Colonic mucosa (tissue), 4 donors: ENCODE measurements around the gene TUBB4B. TPM values are rescaled to one million over a fixed set of nuclear protein-coding genes. Genes with fewer than 3 reads are reported as not detected.

ENCODE experiments used
- DNase-seq: peaks from one replicate; pipeline ENCODE4 v3.0.0-alpha.2; 2020
- H3K27ac ChIP-seq: fragments of 200-600 bp; one replicate; pipeline ENCODE4 v1.8.0; 2021
- H3K27me3 ChIP-seq: fragments of 200-600 bp; one replicate; pipeline ENCODE4 v1.8.0; 2021
- H3K36me3 ChIP-seq: fragments of 200-600 bp; one replicate; pipeline ENCODE4 v1.8.0; 2021
- H3K4me1 ChIP-seq: fragments of 200-600 bp; one replicate; pipeline ENCODE4 v1.8.0; 2021; ENCODE audit warnings: mild to moderate bottlenecking
- H3K4me3 ChIP-seq: fragments of 200-600 bp; one replicate; pipeline ENCODE4 v1.8.0; 2021
- H3K9ac ChIP-seq, 2 donors: one replicate each; pipeline ENCODE4 v1.7.0; 2013; ENCODE audit warnings: control low read depth in 2 of 2, low read depth in 2 of 2, low read length in 2 of 2
- H3K9me3 ChIP-seq: fragments of 200-600 bp; one replicate; pipeline ENCODE4 v1.8.0; 2021
- intact Hi-C: fragments of 100-400 bp; cut with DNase I; formaldehyde crosslinking; loops from one replicate; pipeline ENCODE4 v1.14.1; 2022
- total RNA-seq, 2 donors: library from RNA; stranded (reverse); fragmentation: NEBNext Ultra II Directional in 1 of 2; extraction: Animal tissue kit (Norgen Biotek cat#: 25700) in 1 of 2; gene quantifications; one replicate each; pipeline ENCODE4 v1.2.1, GENCODE V29; 2021
- TF ChIP-seq, protein P1 (sequence below): fragments of 200-600 bp; IDR thresholded peaks from one replicate; pipeline ENCODE4 v1.8.0; 2022; ENCODE audit warnings: antibody characterized with exemption, mild to moderate bottlenecking
- donor health status: healthy.
- donor health status: DM: no; HTN: no; CAD: no.
- donor health status: DM: no; HTN: no; CAD: no.

TUBB4B gene
- total RNA-seq, 2 donors from 2014 or later, result 303 to 779 TPM

DNA sequence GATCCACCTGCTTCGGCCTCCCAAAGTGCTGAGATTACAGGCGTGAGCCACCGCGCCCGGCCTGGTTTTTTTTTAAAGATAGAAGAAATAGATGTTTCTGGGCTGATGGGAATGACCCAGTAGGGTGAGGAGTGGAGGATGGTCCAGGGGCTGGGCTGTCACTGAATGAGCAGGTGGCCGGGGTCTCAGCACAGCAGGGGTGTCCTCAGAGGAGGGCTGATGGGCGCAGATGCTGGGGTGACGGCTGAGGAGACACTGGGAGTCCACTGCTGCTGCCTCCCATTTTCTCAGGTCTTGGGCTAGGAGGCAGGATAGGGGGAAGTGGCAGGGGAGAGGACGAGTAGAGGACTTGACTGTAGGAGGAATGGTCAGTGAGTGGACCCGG is 34.1 kb downstream of the TUBB4B start:
- intact Hi-C loops, result no loop called here
- TF ChIP-seq, protein P1, sequence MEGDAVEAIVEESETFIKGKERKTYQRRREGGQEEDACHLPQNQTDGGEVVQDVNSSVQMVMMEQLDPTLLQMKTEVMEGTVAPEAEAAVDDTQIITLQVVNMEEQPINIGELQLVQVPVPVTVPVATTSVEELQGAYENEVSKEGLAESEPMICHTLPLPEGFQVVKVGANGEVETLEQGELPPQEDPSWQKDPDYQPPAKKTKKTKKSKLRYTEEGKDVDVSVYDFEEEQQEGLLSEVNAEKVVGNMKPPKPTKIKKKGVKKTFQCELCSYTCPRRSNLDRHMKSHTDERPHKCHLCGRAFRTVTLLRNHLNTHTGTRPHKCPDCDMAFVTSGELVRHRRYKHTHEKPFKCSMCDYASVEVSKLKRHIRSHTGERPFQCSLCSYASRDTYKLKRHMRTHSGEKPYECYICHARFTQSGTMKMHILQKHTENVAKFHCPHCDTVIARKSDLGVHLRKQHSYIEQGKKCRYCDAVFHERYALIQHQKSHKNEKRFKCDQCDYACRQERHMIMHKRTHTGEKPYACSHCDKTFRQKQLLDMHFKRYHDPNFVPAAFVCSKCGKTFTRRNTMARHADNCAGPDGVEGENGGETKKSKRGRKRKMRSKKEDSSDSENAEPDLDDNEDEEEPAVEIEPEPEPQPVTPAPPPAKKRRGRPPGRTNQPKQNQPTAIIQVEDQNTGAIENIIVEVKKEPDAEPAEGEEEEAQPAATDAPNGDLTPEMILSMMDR, result no peak
- no peaks in the 10 kb centered on the region for H3K9me3 ChIP-seq
- H3K4me1 ChIP-seq, result peaks cover 15% of the 10 kb centered on the region
- no peak overlapping the region for H3K27ac ChIP-seq
- H3K4me3 ChIP-seq, result no peak overlapping the region
- no peak for DNase-seq
- no peaks in the 10 kb centered on the region for H3K36me3 ChIP-seq
- H3K9ac ChIP-seq, result no peak overlapping the region
- no peaks in the 10 kb centered on the region for H3K27me3 ChIP-seq

DNA sequence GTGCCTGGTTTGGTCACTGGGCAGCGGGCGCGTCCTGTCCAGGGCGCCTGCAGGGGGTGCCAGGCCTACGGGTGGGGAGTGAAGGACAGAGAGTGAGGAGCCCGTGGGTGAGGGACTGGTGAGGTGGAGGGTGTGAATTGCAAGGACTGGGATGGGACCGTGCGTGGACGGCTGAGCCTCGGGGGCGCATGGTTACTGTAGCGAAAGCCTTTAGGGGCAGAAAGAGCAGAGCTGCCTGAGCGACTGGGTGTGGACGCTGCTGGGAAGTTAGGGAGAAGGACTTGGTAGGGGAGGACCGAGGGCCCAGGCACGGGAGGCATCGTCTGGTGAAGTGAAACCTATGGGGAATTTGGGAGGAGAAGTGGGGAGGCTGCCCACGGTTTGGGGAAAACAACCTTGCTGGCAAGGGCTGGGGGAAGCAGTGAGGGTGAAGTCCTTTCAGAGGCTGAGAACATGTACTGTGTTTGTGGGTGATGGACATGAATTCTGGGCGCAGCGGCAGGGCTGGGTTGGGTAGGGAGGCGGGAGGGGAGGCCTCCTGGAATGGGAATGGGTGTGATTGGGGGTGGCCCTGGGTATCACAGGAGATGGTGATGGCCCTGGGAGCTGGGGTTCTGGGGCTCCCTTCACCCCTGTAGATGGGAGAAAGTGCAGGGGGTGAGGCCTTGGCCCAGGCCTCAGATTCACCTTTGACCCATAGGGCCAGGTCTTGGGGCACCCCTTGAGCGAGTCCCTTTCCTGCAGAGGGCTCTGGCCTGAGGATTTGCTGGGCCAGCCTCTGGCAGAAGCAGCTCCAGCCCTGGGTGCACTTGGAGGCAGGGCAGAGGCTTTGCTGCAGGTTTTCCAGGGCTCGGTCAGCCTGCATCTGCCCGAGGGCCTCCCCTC is 34.7 kb downstream of the TUBB4B start:
- Histone ChIP-seq H3K4me3 (no peak overlapping the region), H3K9me3 (no peaks in the 10 kb centered on the region), H3K27me3 (no peaks in the 10 kb centered on the region), H3K4me1 (peaks cover 15% of the 10 kb centered on the region), H3K9ac (peak overlapping the region in 1 of 2 donors; percentile 97), H3K27ac (peak overlapping the region; percentile 90), H3K36me3 (no peaks in the 10 kb centered on the region)
- TF ChIP-seq, protein P1, result no peak
- no peak for DNase-seq
- intact Hi-C loops, result no loop called here

DNA sequence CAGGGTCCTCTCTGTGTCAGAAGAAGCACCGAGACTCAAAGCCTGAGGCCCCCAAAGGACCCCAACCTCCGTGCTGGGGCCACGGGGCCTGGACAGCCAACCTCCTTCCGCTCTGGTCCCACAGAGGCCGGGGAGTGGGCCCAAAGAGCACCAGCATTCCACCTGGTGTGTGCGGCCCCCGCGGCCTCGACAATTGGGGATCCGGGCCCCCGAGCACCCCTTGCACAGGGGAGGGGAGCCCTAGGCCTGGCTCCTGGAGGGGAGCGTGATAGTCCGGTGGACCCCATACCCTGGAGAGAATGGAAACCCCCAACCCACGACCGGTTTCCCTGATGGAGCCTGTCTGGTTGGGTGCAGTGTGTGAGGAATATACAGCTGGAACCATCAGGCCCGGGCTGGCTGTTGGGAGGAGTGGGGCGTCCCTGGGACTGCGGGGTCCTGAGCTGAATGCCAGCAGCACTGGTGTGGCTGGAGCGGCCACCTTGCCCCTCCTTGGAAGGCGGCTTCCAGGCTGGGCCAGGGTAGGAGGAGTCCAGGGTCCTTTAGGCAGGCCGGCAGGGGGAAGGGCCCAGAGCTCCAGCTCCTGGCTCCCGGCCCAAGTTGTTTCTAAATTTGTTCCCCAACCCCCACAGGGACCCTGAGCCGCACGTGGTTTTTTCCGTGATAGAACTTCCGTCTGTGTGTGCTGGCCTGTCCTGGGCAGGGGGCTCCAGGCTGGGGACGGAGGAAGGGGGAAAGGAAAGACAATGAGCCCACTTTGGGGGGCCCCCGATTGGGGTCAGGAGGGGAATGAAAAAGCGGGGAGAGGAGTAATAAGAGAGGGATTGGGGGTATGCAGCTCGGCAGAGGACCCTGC is 35.6 kb downstream of the TUBB4B start:
- H3K9ac ChIP-seq, result peak overlapping the region; percentile 84 to 97
- no peaks in the 10 kb centered on the region for H3K36me3 ChIP-seq
- H3K4me1 ChIP-seq, result peaks cover 15% of the 10 kb centered on the region

DNA sequence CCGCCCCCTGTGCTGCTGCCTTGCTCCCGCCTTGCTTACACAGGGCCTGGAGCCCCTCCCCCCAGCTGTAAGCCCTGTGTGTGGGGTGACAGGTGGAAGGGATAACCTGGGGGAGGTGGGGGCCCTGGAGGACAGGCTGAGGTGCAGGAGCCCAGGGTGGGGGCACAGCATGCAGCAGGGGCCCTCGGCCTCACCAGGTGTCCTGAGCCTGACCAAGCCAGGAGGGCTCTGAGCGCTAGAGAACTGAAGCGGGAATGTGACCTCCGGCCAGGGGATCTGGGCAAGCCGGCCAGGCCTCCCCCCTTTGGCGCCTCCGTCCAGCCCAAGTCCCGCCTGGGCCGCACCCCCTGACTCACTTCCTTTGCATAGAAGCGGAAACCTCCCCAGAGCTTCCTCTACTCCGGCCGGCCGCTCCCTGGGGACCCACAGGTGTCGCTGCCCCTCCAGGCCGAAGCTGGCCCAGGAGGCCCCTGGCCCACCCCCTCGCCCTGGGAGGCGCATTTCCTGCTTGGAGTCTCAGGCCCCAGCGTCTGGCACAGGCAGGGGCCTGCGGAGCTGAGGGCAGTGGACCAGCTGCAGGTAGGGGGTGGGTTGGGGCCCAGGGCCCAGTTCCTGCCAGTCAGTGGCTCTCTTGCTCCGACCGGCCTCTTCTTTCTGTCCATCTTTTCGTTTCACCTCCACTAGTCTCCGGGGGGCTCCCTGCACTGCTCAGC is 36.4 kb downstream of the TUBB4B start, which contains the start of gene TOR4A:
Gene TOR4A, plus strand, starts transcription at position 398 of the 713 bp plus-strand sequence. CDS start 964 bp downstream, outside the sequence.
- intact Hi-C loops, result no loop called here
- no peaks in the 10 kb centered on the region for H3K27me3 ChIP-seq
- H3K27ac ChIP-seq, result peak within 1 kb of the TSS; percentile 90
- H3K4me1 ChIP-seq, result peaks cover 15% of the 10 kb centered on the region
- peak; percentile 94 for DNase-seq
- TF ChIP-seq, protein P1, result peak; percentile 12
- H3K36me3 ChIP-seq, result no peaks in the 10 kb centered on the region
- peak within 1 kb of the TSS; percentile 84 to 97 for H3K9ac ChIP-seq
- H3K4me3 ChIP-seq, result peak within 1 kb of the TSS; percentile 55
- no peaks in the 10 kb centered on the region for H3K9me3 ChIP-seq

More for the DNA sequence above, 35.6 kb downstream of the TUBB4B start:
- DNase-seq, result peak; percentile 84
- peak overlapping the region; percentile 90 for H3K27ac ChIP-seq
- TF ChIP-seq, protein P1, result no peak
- H3K27me3 ChIP-seq, result no peaks in the 10 kb centered on the region
- peak overlapping the region; percentile 55 for H3K4me3 ChIP-seq
- no peaks in the 10 kb centered on the region for H3K9me3 ChIP-seq
- intact Hi-C loops, result no loop called here
